ENCODE data around the gene PIH1D2.
"Not testable (repeated sequence)": the region's sequence is repeated elsewhere in the genome, so short reads cannot be mapped to it uniquely, and the experiment has no call there.

The PIH1D2 gene

GRCh38 chr11:112051768-112052167 lies 22.0 kb downstream of the PIH1D2 start:
- DNase-seq (ENCODE audit: low spot score): no peak

- no peak for DNase-seq (ENCODE audit: low spot score)
Measured at GRCh38 chr11:112050721-112051120, 23.1 kb downstream of the PIH1D2 start.

DNA sequence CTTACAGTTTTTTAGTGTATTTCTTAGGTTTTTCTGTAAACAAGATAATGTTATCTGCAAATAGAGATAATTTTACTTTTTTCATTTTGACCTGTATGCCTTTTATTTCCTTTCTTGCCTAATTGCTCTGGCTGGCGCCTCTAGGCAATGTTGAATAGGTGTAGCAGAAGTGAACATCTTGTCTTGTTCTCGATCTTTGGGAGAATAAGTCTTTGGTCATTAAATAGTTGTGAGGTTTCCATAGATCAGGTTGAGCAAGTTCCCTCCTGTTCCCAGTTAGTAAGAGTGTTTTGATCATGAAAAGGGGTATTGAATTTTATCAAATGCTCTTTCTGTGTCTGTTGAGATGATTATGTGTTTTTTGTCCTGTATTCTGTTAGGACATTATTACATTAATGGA lies 24.0 kb downstream of the PIH1D2 start:
- no peak for DNase-seq (ENCODE audit: low spot score)

DNA sequence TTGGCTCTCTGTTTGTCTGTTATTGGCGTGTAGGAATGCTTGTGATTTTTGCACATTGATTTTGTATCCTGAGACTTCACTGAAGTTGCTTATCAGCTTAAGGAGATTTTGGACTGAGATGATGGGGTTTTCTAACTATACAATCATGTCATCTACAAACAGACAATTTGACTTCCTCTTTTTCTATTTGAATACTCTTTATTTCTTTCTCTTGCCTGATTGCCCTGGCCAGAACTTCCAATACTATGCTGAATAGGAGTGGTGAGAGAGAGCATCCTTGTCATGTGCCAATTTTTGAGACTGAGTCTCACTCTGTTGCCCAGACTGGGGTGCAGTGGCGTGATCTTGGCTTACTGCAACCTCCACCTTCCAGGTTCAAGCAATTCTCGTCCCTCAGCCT lies 25.6 kb downstream of the PIH1D2 start:
- DNase-seq (ENCODE audit: low spot score): not testable (repeated sequence)

DNA sequence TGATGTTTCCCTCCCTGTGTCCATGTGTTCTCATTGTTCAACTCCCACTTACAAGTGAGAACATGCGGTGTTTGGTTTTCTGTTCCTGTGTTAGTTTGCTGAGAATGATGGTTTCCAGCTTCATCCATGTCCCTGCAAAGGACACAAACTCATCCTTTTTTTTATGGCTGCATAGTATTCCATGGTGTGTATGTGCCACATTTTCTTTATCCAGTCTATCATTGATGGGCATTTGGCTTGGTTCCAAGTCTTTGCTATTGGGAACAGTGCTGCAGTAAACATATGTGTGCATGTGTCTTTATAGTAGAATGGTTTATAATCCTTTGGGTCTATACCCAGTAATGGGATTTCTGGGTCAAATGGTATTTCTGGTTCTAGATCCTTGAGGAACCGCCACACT lies 27.2 kb downstream of the PIH1D2 start:
- not testable (repeated sequence) for DNase-seq (ENCODE audit: low spot score)

GRCh38 chr11:112044961-112045360 lies 28.9 kb downstream of the PIH1D2 start:
- no peak for DNase-seq (ENCODE audit: low spot score)

- DNase-seq (ENCODE audit: low spot score): no peak
Measured at GRCh38 chr11:112042961-112043304, 30.9 kb downstream of the PIH1D2 start.

DNA sequence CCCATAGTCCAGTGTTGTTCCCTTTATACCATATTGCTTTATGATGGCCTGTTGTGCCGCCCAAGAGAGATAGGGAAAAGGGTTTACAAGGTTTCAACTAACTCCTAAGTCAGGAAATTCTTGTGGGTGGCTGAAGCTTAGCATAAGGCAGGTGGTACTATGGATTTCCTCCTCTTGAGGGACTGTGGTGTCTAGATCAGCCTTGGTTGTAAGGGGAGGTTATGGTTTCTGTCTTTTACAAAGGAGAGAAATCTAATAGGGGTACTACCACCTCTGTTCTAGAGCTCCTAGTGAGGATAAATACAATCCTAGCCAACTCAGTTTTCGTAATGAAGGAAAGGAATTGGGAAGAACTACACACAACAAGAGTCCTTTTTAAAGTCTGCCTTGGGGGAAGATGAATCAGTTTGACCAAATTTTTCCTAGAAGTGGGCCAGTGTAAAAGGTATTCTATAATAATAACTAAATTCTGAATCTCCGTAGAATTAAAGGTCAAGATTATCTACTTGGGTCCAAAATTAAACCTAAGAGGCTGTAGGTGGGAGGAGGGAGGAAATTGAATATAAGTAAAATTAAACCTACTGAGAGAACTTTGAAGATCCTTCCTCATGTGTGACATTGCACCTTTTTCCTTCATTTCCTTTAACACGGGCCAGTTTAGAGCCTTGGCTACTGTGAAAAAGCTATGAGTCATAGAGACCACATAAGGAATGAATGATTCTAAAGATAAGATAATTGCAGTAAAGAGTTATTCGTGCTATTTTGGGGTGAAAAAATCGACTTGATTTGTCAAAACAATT lies 31.5 kb downstream of the PIH1D2 start:
- no peak for DNase-seq (ENCODE audit: low spot score)

DNA sequence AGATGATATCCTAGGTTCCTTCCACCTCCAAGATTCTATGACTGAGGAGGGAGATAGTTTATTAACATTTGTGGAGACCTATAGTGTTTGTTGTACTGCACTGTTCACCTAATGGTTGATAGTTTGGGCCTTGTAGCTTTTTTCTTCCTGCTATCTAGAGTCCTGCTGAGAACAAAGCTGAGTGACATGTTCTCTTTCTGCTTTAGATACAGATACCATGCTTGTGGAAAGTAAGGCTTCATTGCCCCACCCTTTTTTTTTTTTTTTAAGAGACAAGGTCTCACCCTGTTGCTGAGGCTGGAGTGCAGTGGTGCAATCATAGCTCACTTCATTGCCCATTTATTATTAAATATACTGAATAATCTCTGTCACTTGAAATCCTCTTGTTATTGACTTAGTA lies 36.3 kb downstream of the PIH1D2 start:
- DNase-seq (ENCODE audit: low spot score): no peak

DNA sequence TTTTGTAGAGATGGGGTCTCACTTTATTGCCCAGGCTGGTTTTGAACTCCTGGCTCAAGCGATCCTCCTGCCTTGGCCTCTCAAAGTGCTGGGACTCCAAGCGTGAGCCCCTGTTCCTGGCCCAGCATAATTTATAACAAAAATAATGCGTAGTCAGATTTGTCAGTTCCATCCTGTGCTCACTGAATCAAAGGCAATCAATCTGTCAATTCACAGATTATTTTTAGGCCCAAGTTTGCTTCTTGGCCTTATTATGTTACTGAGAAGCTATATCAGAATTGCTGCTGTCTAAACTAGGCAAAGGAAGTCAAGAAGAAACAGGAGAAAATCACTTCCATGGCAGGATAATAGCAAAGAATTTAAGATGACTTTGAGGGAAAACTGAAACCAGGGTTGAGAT lies 39.9 kb downstream of the PIH1D2 start:
- DNase-seq (ENCODE audit: low spot score): peak; percentile 42

DNA sequence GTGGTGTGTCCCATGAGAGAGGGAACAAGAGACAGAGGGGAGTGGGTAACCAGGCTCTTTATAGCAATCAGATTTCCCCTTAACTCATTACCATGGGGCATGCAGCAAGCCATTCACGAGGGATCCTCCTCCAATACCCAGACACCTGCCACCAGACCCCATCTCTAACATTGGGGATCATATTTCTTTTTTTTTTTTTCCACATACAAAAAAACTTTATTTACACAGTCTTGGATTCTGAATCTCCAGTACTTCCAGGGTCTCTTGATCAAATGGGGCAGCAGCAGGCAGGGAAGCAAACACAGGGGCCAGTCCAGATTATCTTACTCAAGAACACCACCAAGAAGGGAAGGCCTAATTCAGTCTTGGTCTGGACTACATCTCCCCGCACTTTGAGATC lies 44.4 kb downstream of the PIH1D2 start:
- no peak for DNase-seq (ENCODE audit: low spot score)

DNA sequence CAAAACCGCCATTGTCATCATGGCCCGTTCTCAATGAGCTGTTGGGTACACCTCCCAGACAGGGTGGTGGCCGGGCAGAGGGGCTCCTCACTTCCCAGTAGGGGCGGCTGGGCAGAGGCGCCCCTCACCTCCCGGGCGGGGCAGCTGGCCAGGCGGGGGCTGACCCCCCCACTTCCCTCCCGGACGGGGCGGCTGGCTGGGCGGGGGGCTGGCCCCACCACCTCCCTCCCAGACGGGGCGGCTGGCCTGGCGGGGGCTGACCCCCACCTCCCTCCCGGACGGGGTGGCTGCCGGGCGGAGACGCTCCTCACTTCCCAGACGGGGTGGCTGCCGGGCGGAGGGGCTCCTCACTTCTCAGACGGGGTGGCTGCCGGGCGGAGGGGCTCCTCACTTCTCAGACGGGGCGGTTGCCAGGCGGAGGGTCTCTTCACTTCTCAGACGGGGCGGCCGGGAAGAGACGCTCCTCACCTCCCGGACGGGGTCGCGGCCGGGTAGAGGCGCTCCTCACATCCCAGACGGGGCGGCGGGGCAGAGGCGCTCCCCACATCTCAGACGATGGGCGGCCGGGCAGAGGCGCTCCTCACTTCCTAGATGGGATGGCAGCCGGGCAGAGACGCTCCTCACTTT lies 46.9 kb downstream of the PIH1D2 start:
- DNase-seq (ENCODE audit: low spot score): not testable (repeated sequence)

DNA sequence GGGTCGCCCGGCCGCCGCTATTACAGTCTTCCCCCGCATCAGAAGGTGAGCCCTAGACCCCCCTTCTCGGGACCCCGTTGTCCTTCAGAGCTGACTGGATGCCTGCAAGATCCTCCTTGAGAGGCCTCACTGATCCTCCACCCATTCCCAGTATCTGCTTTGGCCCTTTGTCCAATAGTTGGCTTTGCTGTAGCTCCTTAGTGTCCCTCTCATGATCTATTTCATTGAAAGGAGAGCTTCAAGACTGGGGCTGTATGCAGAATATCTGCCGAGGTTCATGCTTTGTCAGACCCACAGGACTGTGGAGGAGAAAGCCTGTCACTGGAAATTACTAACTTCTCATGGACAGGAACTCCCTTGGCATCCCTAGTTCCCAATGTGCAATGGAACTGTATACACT lies 48.1 kb downstream of the PIH1D2 start:
- DNase-seq (ENCODE audit: low spot score): no peak

DNA sequence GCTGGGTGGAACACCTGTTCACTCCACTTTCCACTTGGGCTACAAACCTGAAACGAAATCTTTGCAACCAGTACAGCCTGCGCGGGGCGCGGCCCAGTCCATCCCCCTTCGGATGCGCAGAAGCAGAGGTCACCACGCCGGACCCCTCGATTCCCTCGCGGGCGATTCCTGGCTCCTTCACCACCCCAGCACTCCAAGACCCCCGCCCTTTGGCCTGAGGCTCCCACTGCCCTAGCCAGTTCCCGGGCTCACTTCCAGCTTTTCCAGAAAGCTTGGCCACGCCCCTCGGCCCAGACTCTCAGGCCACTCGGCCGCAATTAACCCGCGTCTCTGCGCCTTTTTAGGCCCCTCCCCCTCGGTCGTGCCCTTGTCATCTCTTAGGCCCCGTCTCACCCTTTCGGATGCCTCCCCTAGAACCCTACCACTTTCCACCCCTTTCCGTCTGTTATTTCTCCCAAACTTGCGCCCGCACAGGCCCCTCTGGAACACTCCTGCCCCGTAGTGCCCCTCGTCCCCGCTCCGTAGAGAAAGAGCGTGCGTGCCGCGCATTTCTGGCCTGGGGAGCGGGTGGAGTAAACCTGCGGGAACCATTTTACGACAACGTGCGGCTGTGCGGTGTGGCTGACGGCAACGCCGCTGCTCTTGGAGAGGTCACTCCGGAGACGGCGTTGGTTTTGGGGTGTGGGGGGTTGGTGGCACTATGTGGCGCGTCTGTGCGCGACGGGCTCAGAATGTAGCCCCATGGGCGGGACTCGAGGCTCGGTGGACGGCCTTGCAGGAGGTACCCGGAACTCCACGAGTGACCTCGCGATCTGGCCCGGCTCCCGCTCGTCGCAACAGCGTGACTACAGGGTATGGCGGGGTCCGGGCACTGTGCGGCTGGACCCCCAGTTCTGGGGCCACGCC lies 48.8 kb downstream of the PIH1D2 start, which contains the start of gene DLAT:
DLAT (plus strand) TSS at position 636 of the 906 bp plus-strand sequence; CDS start at position 701, 65 bp downstream.
- peak; percentile 88 for DNase-seq (ENCODE audit: low spot score)

DNA sequence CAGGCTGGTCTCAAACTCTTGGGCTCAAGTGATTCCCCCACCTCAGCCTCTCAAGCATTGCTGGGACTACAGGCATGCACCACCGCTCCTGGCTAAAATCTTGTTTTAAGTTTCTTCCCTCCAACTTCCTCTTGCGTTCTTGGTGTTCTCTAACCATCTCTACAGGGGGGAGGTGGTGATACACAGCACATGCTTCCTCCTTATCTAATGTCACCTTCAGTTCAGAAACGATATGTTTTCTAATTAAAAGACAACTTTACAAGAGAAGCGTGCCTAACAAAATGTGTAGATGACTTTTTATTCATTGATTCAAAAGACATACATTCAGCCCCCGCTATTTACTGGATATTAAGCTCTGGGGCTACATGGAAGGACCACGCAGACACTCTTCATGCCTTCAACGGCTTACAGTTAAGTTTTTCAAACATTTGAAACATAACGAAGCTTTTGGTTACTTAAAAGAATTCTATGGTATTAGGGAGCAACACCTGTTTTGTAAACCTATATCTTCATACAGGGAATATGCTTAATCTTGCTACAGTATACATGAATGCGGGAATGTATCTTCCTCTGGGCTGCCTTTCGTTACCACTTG lies 49.5 kb downstream of the PIH1D2 start:
- DNase-seq (ENCODE audit: low spot score): no peak

DNA sequence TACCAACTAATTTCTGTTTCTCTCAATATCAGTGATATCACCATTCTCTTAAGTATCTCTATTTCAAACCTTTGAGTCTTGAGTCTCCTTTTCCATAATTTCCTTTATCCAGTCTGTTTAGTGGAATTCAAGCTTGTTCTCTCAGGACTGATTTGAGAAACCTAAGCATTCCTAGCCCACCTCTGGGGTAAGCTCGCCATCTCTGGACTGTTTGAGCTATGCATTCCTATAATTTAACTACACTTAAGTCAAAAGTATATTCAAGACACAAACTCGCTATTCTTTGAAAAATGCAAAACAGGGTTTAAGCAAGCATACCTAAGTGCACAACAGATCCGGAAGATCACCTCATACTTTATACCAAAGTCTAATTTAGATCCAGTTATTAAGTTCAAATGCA lies 50.7 kb downstream of the PIH1D2 start:
- DNase-seq (ENCODE audit: low spot score): no peak

DNA sequence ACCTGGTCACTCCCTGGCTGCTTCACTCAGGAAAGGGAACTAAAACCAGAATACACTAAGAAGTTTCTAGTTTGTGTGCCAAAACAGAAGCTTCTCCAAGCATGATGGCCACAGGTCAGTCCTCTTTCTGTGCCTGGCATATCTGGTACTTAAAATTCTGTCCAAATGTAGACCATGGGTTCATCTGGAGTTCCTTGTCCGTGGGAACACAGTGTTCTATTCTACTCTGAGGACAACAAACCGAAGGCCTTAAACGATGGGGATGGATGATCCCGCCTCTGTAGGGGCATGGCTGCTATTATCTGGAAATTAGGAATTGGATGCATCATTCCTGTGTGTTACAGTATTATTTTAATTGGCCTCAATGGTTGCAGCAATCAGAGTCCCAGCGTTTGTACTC lies 54.8 kb downstream of the PIH1D2 start:
- no peak for DNase-seq (ENCODE audit: low spot score)

Data from putamen (tissue), 1 donor.